Mucosa of stomach (tissue), 1 donor: ENCODE data around the gene PANK1.

Experiments used
- H3K27me3 ChIP-seq: one replicate; pipeline ENCODE4 v1.7.0; 2013; ENCODE audit warnings: mild to moderate bottlenecking, low read length; ENCODE audit not compliant: control insufficient read depth, insufficient read depth
- H3K36me3 ChIP-seq: one replicate; pipeline ENCODE4 v1.7.0; 2013; ENCODE audit warnings: low read length; ENCODE audit not compliant: control insufficient read depth, insufficient read depth
- H3K4me1 ChIP-seq: one replicate; pipeline ENCODE4 v1.7.0; 2013; ENCODE audit warnings: mild to moderate bottlenecking, low read length; ENCODE audit not compliant: control insufficient read depth, insufficient read depth
- H3K4me3 ChIP-seq: one replicate; pipeline ENCODE4 v1.7.0; 2013; ENCODE audit warnings: low read length
- H3K9ac ChIP-seq: one replicate; pipeline ENCODE4 v1.7.0; 2013; ENCODE audit warnings: mild to moderate bottlenecking, low read length, moderate library complexity
- H3K9me3 ChIP-seq: one replicate; pipeline ENCODE4 v1.7.0; 2013; ENCODE audit warnings: mild to moderate bottlenecking, low read length, moderate library complexity; ENCODE audit not compliant: control insufficient read depth
- donor health status: Pancreatic carcinoma.

Gene PANK1

DNA sequence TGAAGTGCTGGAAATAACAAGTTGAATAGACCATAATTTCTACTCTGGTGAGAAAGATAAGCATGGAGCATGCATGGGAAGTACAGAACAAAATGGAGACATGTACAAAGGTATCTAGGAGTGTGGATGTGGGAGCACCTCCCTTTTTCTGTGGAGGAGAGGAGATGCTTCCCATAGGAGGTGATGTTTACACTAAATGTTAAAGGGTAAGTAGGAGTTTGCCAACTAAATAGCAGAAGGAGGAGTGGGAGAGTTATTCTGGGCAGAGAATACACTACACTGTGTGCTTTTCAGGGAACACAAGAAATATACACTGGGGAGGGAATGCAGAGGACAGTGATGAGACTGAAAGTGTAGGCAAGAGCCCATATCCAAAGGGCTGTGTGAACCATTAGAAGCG, 21.1 kb upstream of the PANK1 start:
- Histone ChIP-seq H3K36me3 (no peaks in the 10 kb centered on the region), H3K9me3 (no peaks in the 10 kb centered on the region), H3K4me1 (no peaks in the 10 kb centered on the region), H3K27me3 (no peaks in the 10 kb centered on the region), H3K9ac (no peak overlapping the region), H3K4me3 (no peak overlapping the region)

GRCh38 chr10:89665302-89665701, 20.3 kb upstream of the PANK1 start:
- H3K36me3 ChIP-seq, result no peaks in the 10 kb centered on the region
- no peaks in the 10 kb centered on the region for H3K4me1 ChIP-seq
- no peaks in the 10 kb centered on the region for H3K27me3 ChIP-seq
- no peak overlapping the region for H3K4me3 ChIP-seq
- H3K9ac ChIP-seq, result no peak overlapping the region
- H3K9me3 ChIP-seq, result no peaks in the 10 kb centered on the region

- no peaks in the 10 kb centered on the region for H3K4me1 ChIP-seq
- H3K27me3 ChIP-seq, result no peaks in the 10 kb centered on the region
- H3K9ac ChIP-seq, result no peak overlapping the region
- no peaks in the 10 kb centered on the region for H3K9me3 ChIP-seq
- H3K36me3 ChIP-seq, result no peaks in the 10 kb centered on the region
- no peak overlapping the region for H3K4me3 ChIP-seq
Observed at GRCh38 chr10:89664203-89664602, 19.2 kb upstream of the PANK1 start.

DNA sequence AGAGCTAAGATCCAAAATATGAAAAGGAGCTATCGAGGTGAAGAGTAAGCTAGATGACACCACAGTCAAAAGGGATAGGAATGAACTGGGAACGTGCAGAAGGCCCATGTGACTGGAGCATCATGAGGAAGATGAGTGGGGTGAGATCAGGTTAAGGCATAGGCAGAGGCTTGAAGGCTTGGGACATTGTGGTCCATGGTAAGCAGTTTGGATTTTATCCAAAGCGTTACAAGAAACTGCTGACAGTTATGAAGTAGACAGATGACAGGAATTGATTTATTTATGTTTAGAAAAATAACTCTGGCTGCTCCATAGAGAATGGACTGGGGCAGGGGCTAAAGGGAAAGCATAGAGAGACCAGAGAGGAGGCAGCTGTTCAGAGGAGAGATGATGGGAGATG, 18.1 kb upstream of the PANK1 start:
- H3K9ac ChIP-seq, result no peak overlapping the region
- H3K4me3 ChIP-seq, result no peak overlapping the region
- H3K9me3 ChIP-seq, result no peaks in the 10 kb centered on the region
- no peaks in the 10 kb centered on the region for H3K4me1 ChIP-seq
- no peaks in the 10 kb centered on the region for H3K36me3 ChIP-seq
- no peaks in the 10 kb centered on the region for H3K27me3 ChIP-seq

- no peaks in the 10 kb centered on the region for H3K36me3 ChIP-seq
- no peaks in the 10 kb centered on the region for H3K27me3 ChIP-seq
- H3K9ac ChIP-seq, result no peak overlapping the region
- no peak overlapping the region for H3K4me3 ChIP-seq
- no peaks in the 10 kb centered on the region for H3K9me3 ChIP-seq
- no peaks in the 10 kb centered on the region for H3K4me1 ChIP-seq
Observed at GRCh38 chr10:89662596-89662995, 17.6 kb upstream of the PANK1 start.

- Histone ChIP-seq H3K36me3 (no peaks in the 10 kb centered on the region), H3K27me3 (no peaks in the 10 kb centered on the region), H3K4me3 (no peak overlapping the region), H3K4me1 (no peaks in the 10 kb centered on the region), H3K9me3 (no peaks in the 10 kb centered on the region), H3K9ac (no peak overlapping the region)
Observed at GRCh38 chr10:89659143-89660131, 14.4 kb upstream of the PANK1 start.

GRCh38 chr10:89657302-89657701, 12.3 kb upstream of the PANK1 start:
- Histone ChIP-seq H3K9ac (no peak overlapping the region), H3K4me3 (no peak overlapping the region), H3K4me1 (no peaks in the 10 kb centered on the region), H3K27me3 (no peaks in the 10 kb centered on the region), H3K36me3 (no peaks in the 10 kb centered on the region), H3K9me3 (no peaks in the 10 kb centered on the region)

GRCh38 chr10:89655722-89656121, 10.7 kb upstream of the PANK1 start:
- H3K4me1 ChIP-seq, result no peaks in the 10 kb centered on the region
- no peaks in the 10 kb centered on the region for H3K9me3 ChIP-seq
- no peak overlapping the region for H3K4me3 ChIP-seq
- no peaks in the 10 kb centered on the region for H3K36me3 ChIP-seq
- no peaks in the 10 kb centered on the region for H3K27me3 ChIP-seq
- no peak overlapping the region for H3K9ac ChIP-seq

- no peaks in the 10 kb centered on the region for H3K27me3 ChIP-seq
- no peak overlapping the region for H3K9ac ChIP-seq
- no peak overlapping the region for H3K4me3 ChIP-seq
- H3K4me1 ChIP-seq, result no peaks in the 10 kb centered on the region
- no peaks in the 10 kb centered on the region for H3K9me3 ChIP-seq
- no peaks in the 10 kb centered on the region for H3K36me3 ChIP-seq
Observed at GRCh38 chr10:89653410-89653869, 8.4 kb upstream of the PANK1 start.

GRCh38 chr10:89652806-89653370, 7.8 kb upstream of the PANK1 start:
- H3K9ac ChIP-seq, result no peak overlapping the region
- H3K27me3 ChIP-seq, result no peaks in the 10 kb centered on the region
- H3K9me3 ChIP-seq, result no peaks in the 10 kb centered on the region
- no peaks in the 10 kb centered on the region for H3K4me1 ChIP-seq
- H3K36me3 ChIP-seq, result no peaks in the 10 kb centered on the region
- no peak overlapping the region for H3K4me3 ChIP-seq

- H3K27me3 ChIP-seq, result no peaks in the 10 kb centered on the region
Observed at GRCh38 chr10:89651916-89652573, 7.0 kb upstream of the PANK1 start.

More at GRCh38 chr10:89651916-89652573, 7.0 kb upstream of the PANK1 start:
- Histone ChIP-seq H3K36me3 (no peaks in the 10 kb centered on the region), H3K9me3 (no peaks in the 10 kb centered on the region), H3K4me3 (no peak overlapping the region), H3K4me1 (no peaks in the 10 kb centered on the region), H3K9ac (no peak overlapping the region)
